H1 (cell line): ENCODE data around the gene ETDB. TPM values are rescaled to one million over a fixed set of nuclear protein-coding genes. Genes with fewer than 3 reads are reported as not detected.
"Not testable (repeated sequence)": the region's sequence is repeated elsewhere in the genome, so short reads cannot be mapped to it uniquely, and the experiment has no call there.

ENCODE experiments used
- CTCF ChIA-PET: fragments of 300-600 bp; sonication (Branson Sonifier 250); formaldehyde crosslinking; loops from one replicate; lab custom pipeline; 2021; ENCODE audit not compliant: partially characterized antibody; lab: Charles Lee
- POLR2A ChIA-PET: fragments of 300-600 bp; sonication (Branson Sonifier 250); formaldehyde crosslinking; loops from one replicate; lab custom pipeline; 2021; ENCODE audit warnings: inconsistent platforms; ENCODE audit not compliant: partially characterized antibody; lab: Charles Lee
- DNase-seq, 2 experiments: peaks; one replicate each; pipeline versions ENCODE4 v3.0.0 to v3.0.0-alpha.2; 2010 to 2022; ENCODE audit warnings: low spot score in 2 of 2, low read depth in 1 of 2, mixed read lengths in 1 of 2
- FAIRE-seq: peaks from 2 replicates; lab custom pipeline; 2011; peaks lifted over from hg19 to GRCh38; lab: Jason Lieb, UNC
- H2AFZ ChIP-seq: 2 replicates; pipeline ENCODE4 v1.8.1; 2012; ENCODE audit warnings: low read length, inconsistent platforms
- H2AK5ac ChIP-seq: 2 replicates; pipeline ENCODE4 v1.6.1; 2013; ENCODE audit warnings: low read depth, low read length
- H2BK120ac ChIP-seq: replicated peaks from 2 replicates; pipeline ENCODE3; 2013; ENCODE audit warnings: low read depth, low read length, inconsistent platforms
- H2BK12ac ChIP-seq: 2 replicates; pipeline ENCODE4 v1.6.1; 2013; ENCODE audit warnings: low read depth, low read length
- H2BK15ac ChIP-seq: 2 replicates; pipeline ENCODE4 v1.6.1; 2013; ENCODE audit warnings: low read length
- H2BK20ac ChIP-seq: 2 replicates; pipeline ENCODE4 v1.6.1; 2013; ENCODE audit warnings: low read length
- H2BK5ac ChIP-seq: 2 replicates; pipeline ENCODE4 v1.6.1; 2013; ENCODE audit warnings: low read depth, low read length
- H3K14ac ChIP-seq: 2 replicates; pipeline ENCODE4 v1.6.1; 2013; ENCODE audit warnings: inconsistent platforms; ENCODE audit not compliant: insufficient read length
- H3K18ac ChIP-seq: 2 replicates; pipeline ENCODE4 v1.6.1; 2013; ENCODE audit warnings: low read length; ENCODE audit errors: extremely low read depth
- H3K23ac ChIP-seq: 2 replicates; pipeline ENCODE4 v1.6.1; 2013; ENCODE audit warnings: inconsistent platforms; ENCODE audit not compliant: insufficient read length
- H3K23me2 ChIP-seq: 2 replicates; pipeline ENCODE4 v1.6.1; 2013; ENCODE audit warnings: low read depth, low read length
- H3K27ac ChIP-seq: 2 replicates; pipeline ENCODE4 v1.6.1; 2011; ENCODE audit warnings: low read depth, low read length, inconsistent platforms
- H3K27me3 ChIP-seq, 4 experiments: replicated peaks in 1 of 4; 1 replicate in 1 of 4; 2 replicates in 3 of 4; pipeline versions ENCODE4 v1.6.1 to v1.8.1; 2011 to 2013; ENCODE audit warnings: low read length in 3 of 4, mild to moderate bottlenecking in 3 of 4, inconsistent platforms in 2 of 4, mixed read lengths in 2 of 4, moderate library complexity in 1 of 4; ENCODE audit not compliant: control insufficient read depth in 3 of 4, insufficient read depth in 3 of 4; ENCODE audit errors: extremely low read depth in 1 of 4
- H3K36me3 ChIP-seq, 4 experiments: 2 replicates each; pipeline versions ENCODE4 v1.6.1 to v1.8.1; 2011 to 2013; ENCODE audit warnings: mild to moderate bottlenecking in 4 of 4, low read length in 3 of 4, moderate library complexity in 2 of 4, control low read depth in 1 of 4, inconsistent platforms in 1 of 4; ENCODE audit not compliant: insufficient read depth in 4 of 4, control insufficient read depth in 2 of 4
- H3K4ac ChIP-seq: replicated peaks from 2 replicates; pipeline ENCODE3; 2013; ENCODE audit warnings: low read length, low read depth, mixed read lengths, inconsistent platforms; ENCODE audit not compliant: insufficient read length
- H3K4me1 ChIP-seq, 4 experiments: replicated peaks in 1 of 4; 1 replicate in 1 of 4; 2 replicates in 3 of 4; pipeline versions ENCODE4 v1.6.1 to v1.8.1; 2011 to 2013; ENCODE audit warnings: low read length in 3 of 4, inconsistent platforms in 2 of 4, mixed read lengths in 1 of 4; ENCODE audit not compliant: insufficient read depth in 4 of 4, control insufficient read depth in 3 of 4
- H3K4me2 ChIP-seq, 2 experiments: 2 replicates each; pipeline versions ENCODE4 v1.6.1 to v1.8.1; 2011 to 2013; ENCODE audit warnings: low read depth in 2 of 2, low read length in 2 of 2, control low read depth in 1 of 2, inconsistent platforms in 1 of 2, mild to moderate bottlenecking in 1 of 2; ENCODE audit not compliant: insufficient read depth in 1 of 2
- H3K4me3 ChIP-seq, 4 experiments: fragments of 200-600, 300-600 bp in 1 of 4; sonication (generic), shearing (Covaris generic), sonication (Bioruptor Twin) in 1 of 4; 2 replicates each; pipeline versions ENCODE4 v1.5.1 to v1.8.1; 2011 to 2016; ENCODE audit warnings: low read length in 4 of 4, low read depth in 3 of 4, control low read depth in 2 of 4, inconsistent platforms in 2 of 4, mild to moderate bottlenecking in 2 of 4, mixed read lengths in 1 of 4, moderate library complexity in 1 of 4; ENCODE audit not compliant: insufficient read depth in 2 of 4; ENCODE audit errors: extremely low read depth in 1 of 4
- H3K56ac ChIP-seq: replicated peaks from 2 replicates; pipeline ENCODE3; 2013; ENCODE audit warnings: low read depth, mild to moderate bottlenecking, mixed read lengths, low read length, inconsistent platforms; ENCODE audit not compliant: insufficient read length
- H3K79me1 ChIP-seq: 2 replicates; pipeline ENCODE4 v1.6.1; 2013; ENCODE audit warnings: low read depth, low read length, control low read depth
- H3K79me2 ChIP-seq, 2 experiments: 2 replicates each; pipeline versions ENCODE4 v1.6.1 to v1.8.1; 2012 to 2013; ENCODE audit warnings: low read length in 2 of 2, mild to moderate bottlenecking in 2 of 2, inconsistent platforms in 1 of 2; ENCODE audit not compliant: insufficient read depth in 2 of 2, control insufficient read depth in 1 of 2
- H3K9ac ChIP-seq, 4 experiments: replicated peaks in 1 of 4; 1 replicate in 1 of 4; 2 replicates in 3 of 4; pipeline versions ENCODE4 v1.6.1 to v1.8.1; 2011 to 2013; ENCODE audit warnings: low read depth in 3 of 4, low read length in 3 of 4, control low read depth in 2 of 4, mild to moderate bottlenecking in 2 of 4, moderate library complexity in 2 of 4, inconsistent platforms in 1 of 4; ENCODE audit errors: extremely low read depth in 1 of 4
- H3K9me3 ChIP-seq, 2 experiments: 2 replicates each; pipeline versions ENCODE4 v1.6.1 to v1.8.1; 2012 to 2013; ENCODE audit warnings: mild to moderate bottlenecking in 2 of 2, moderate library complexity in 2 of 2, control low read depth in 1 of 2, inconsistent platforms in 1 of 2, low read depth in 1 of 2, low read length in 1 of 2, mixed read lengths in 1 of 2; ENCODE audit not compliant: insufficient read depth in 2 of 2
- H4K20me1 ChIP-seq, 2 experiments: replicated peaks in 1 of 2; 2 replicates each; pipeline versions ENCODE3 to v1.8.1; 2011 to 2013; ENCODE audit warnings: inconsistent platforms in 2 of 2, low read length in 2 of 2, mild to moderate bottlenecking in 1 of 2; ENCODE audit not compliant: insufficient read depth in 2 of 2, control insufficient read depth in 1 of 2
- H4K5ac ChIP-seq: 2 replicates; pipeline ENCODE4 v1.6.1; 2013; ENCODE audit warnings: low read length, low read depth, mixed read lengths, inconsistent platforms; ENCODE audit not compliant: insufficient read length
- H4K8ac ChIP-seq: 2 replicates; pipeline ENCODE4 v1.8.0; 2013; ENCODE audit warnings: mild to moderate bottlenecking, moderate library complexity, low read length, inconsistent platforms; ENCODE audit not compliant: insufficient read depth; ENCODE audit errors: extremely low read depth
- H4K91ac ChIP-seq: replicated peaks from 2 replicates; pipeline ENCODE3; 2013; ENCODE audit warnings: low read length, mixed read lengths, inconsistent platforms; ENCODE audit not compliant: insufficient read length
- WGBS, 2 experiments: shearing (Covaris generic) in 1 of 2; methylation state at CpG; one replicate each; pipeline versions ENCODE4 v1.1.6 to v1.1.7; 2013 to 2015; ENCODE audit warnings: low lambda C conversion rate in 2 of 2, mixed read lengths in 2 of 2, inconsistent platforms in 1 of 2, low coverage in 1 of 2, missing lambda C conversion rate in 1 of 2; ENCODE audit not compliant: insufficient replicate concordance in 2 of 2, insufficient coverage in 1 of 2, insufficient read length in 1 of 2; ENCODE audit errors: extremely low coverage in 1 of 2, missing lambda C conversion rate in 1 of 2; 5-methylcytosine and 5-hydroxymethylcytosine counted together
- polyA plus RNA-seq, 7 experiments: library from polyadenylated mRNA; depleted of rRNA in 3 of 7; stranded (reverse) in 5 of 7; unstranded in 2 of 7; fragments of >200 nt in 5 of 7; fragments of 200-250 nt in 2 of 7; gene quantifications; 1 replicate in 5 of 7; 2 replicates in 1 of 7; 4 replicates in 1 of 7; pipeline versions ENCODE4 v1.2.1 to v1.2.3, GENCODE V29; 2011 to 2013; ENCODE audit warnings: missing spikeins in 2 of 7, mixed read lengths in 2 of 7
- total RNA-seq: library from RNA; stranded (reverse); fragmentation: NEBNext Ultra II Directional; extraction: Animal tissue kit (Norgen Biotek cat#: 25700); gene quantifications from 2 replicates; pipeline ENCODE4 v1.2.1, GENCODE V29; 2021

The ETDB gene
- total and polyA plus RNA-seq, 2 of the 8 experiments (the other 6 are each of a cell fraction or from before 2014, with no cell fraction given): not detected

GRCh38 chrX:135116064-135116463, 4.3 kb downstream of the ETDB start:
- H3K27ac ChIP-seq, H4K20me1 ChIP-seq, H3K27me3 ChIP-seq, CTCF ChIA-PET, H2BK12ac ChIP-seq, H3K56ac ChIP-seq, H2BK120ac ChIP-seq, H4K5ac ChIP-seq, H3K18ac ChIP-seq, H3K79me1 ChIP-seq, H2BK5ac ChIP-seq, H3K4me1 ChIP-seq, FAIRE-seq, H3K79me2 ChIP-seq, H2BK15ac ChIP-seq, H3K4me3 ChIP-seq, H3K9ac ChIP-seq, POLR2A ChIA-PET, H3K4ac ChIP-seq, H3K23ac ChIP-seq, H3K23me2 ChIP-seq, DNase-seq, H4K8ac ChIP-seq, H2AFZ ChIP-seq, H3K4me2 ChIP-seq, H3K14ac ChIP-seq, H4K91ac ChIP-seq, H3K9me3 ChIP-seq, H2BK20ac ChIP-seq, H2AK5ac ChIP-seq, H3K36me3 ChIP-seq: not testable (repeated sequence)
- no CpG with 5 or more reads among the region's 2 CpGs for WGBS, 2 experiments
